Measurements from ENCODE around the gene KRTAP4-16.
"Not testable (repeated sequence)": the region's sequence is repeated elsewhere in the genome, so short reads cannot be mapped to it uniquely, and the experiment has no call there.

The KRTAP4-16 gene

GRCh38 chr17:41101586-41102259, at the start of gene KRTAP4-16:
Gene KRTAP4-16, minus strand, starts transcription at chr17:41102209. Its CDS starts 0 bp downstream, at chr17:41102209.
- DNase-seq (ENCODE audit: low read depth) = no peak

- no peak for DNase-seq (ENCODE audit: low read depth)
Observed at GRCh38 chr17:41151525-41151924, 49.5 kb upstream of the KRTAP4-16 start.

GRCh38 chr17:41150026-41150425, 48.0 kb upstream of the KRTAP4-16 start:
- DNase-seq (ENCODE audit: low read depth) = no peak

GRCh38 chr17:41149652-41149985, 47.6 kb upstream of the KRTAP4-16 start, which contains the start of gene KRTAP4-5:
Gene KRTAP4-5, minus strand, starts transcription at chr17:41149825. Its CDS starts 58 bp downstream, at chr17:41149767.
- DNase-seq (ENCODE audit: low read depth) = no peak

GRCh38 chr17:41148971-41149651, 47.1 kb upstream of the KRTAP4-16 start:
- DNase-seq (ENCODE audit: low read depth) = not testable (repeated sequence)

- DNase-seq (ENCODE audit: low read depth) = no peak
Observed at GRCh38 chr17:41147531-41148204, 45.7 kb upstream of the KRTAP4-16 start.

- DNase-seq (ENCODE audit: low read depth) = no peak
Observed at GRCh38 chr17:41145261-41145660, 43.3 kb upstream of the KRTAP4-16 start.

GRCh38 chr17:41144846-41145245, 42.8 kb upstream of the KRTAP4-16 start:
- DNase-seq (ENCODE audit: low read depth) = no peak

GRCh38 chr17:41141361-41141760, 39.4 kb upstream of the KRTAP4-16 start:
- DNase-seq (ENCODE audit: low read depth) = peak; percentile 51

GRCh38 chr17:41140360-41141131, 38.5 kb upstream of the KRTAP4-16 start, which contains the start of gene KRTAP4-6:
Gene KRTAP4-6, minus strand, starts transcription at chr17:41140544. Its CDS starts 57 bp downstream, at chr17:41140487.
- peak; percentile 84 for DNase-seq (ENCODE audit: low read depth)

GRCh38 chr17:41139865-41140264, 37.9 kb upstream of the KRTAP4-16 start:
- DNase-seq (ENCODE audit: low read depth) = not testable (repeated sequence)

GRCh38 chr17:41133880-41134735, 32.1 kb upstream of the KRTAP4-16 start:
- DNase-seq (ENCODE audit: low read depth) = no peak

GRCh38 chr17:41131979-41132378, 30.0 kb upstream of the KRTAP4-16 start:
- peak; percentile 32 for DNase-seq (ENCODE audit: low read depth)

- DNase-seq (ENCODE audit: low read depth) = no peak
Observed at GRCh38 chr17:41127371-41127770, 25.4 kb upstream of the KRTAP4-16 start.

- no peak for DNase-seq (ENCODE audit: low read depth)
Observed at GRCh38 chr17:41126412-41126811, 24.4 kb upstream of the KRTAP4-16 start.

GRCh38 chr17:41125064-41125463, 23.1 kb upstream of the KRTAP4-16 start:
- no peak for DNase-seq (ENCODE audit: low read depth)

- DNase-seq (ENCODE audit: low read depth) = not testable (repeated sequence)
Observed at GRCh38 chr17:41123991-41124371, 22.0 kb upstream of the KRTAP4-16 start, which contains the start of gene KRTAP4-12. Gene KRTAP4-12, minus strand, starts transcription at chr17:41124182. Its CDS starts 60 bp downstream, at chr17:41124122.

- DNase-seq (ENCODE audit: low read depth) = not testable (repeated sequence)
Observed at GRCh38 chr17:41123292-41123990, 21.4 kb upstream of the KRTAP4-16 start.

GRCh38 chr17:41121742-41122141, 19.7 kb upstream of the KRTAP4-16 start:
- no peak for DNase-seq (ENCODE audit: low read depth)

All from amniotic epithelial cell (primary cell).